Esophagus muscularis mucosa (tissue), 3 donors: ENCODE results near the gene PLA2R1.

ENCODE experiments used
- POLR2A ChIP-seq: fragments of 450-650 bp; IDR thresholded peaks from one replicate; pipeline ENCODE4 v1.6.1; 2017; ENCODE audit warnings: antibody characterized with exemption, moderate library complexity, mild to moderate bottlenecking, low read depth
- POLR2AphosphoS5 ChIP-seq, 2 donors: sonication (generic); formaldehyde crosslinking; IDR thresholded peaks; one replicate each; pipeline ENCODE4 v1.6.1; 2017; ENCODE audit warnings: antibody characterized with exemption in 2 of 2
- TF ChIP-seq, protein P1 (sequence below), 3 experiments: fragments of 200-600 bp in 2 of 3; fragments of 450-650 bp in 1 of 3; sonication (generic) in 2 of 3; IDR thresholded peaks; one replicate each; pipeline ENCODE4 v1.5.1; 2017 to 2019; ENCODE audit warnings: antibody characterized with exemption in 3 of 3, mild to moderate bottlenecking in 2 of 3, moderate library complexity in 1 of 3

DNA sequence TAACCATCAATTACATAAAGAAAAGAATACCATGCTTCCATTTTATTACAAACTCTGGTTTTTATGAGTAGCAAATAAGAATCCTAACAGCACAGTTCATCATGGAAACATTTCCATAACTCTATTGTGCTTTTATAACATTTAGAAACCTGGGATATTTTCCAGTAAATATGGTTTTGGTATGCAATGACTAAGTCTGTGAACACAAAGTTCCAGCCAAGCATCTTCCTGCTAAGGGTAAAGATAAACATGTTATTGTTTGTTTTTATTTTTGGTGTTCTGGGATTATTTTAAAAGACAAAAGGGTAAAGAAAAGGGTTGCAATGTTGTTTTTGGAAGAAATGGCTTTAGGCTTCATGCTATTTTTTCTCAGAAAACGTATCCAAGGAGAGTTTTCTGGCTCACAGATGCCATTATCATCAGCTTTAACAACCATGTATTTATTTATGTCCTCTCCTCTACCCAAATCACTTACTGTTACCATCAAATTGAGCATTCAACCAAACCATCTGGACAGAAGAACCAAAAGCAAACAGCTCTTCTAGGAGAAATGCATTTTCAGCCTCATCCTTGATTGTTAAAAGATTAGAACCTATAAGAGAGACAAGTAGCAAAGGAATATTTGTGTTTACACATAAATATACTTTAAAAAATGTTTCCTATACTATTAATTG, 116.0 kb downstream of the PLA2R1 start:
- TF ChIP-seq, protein P1, sequence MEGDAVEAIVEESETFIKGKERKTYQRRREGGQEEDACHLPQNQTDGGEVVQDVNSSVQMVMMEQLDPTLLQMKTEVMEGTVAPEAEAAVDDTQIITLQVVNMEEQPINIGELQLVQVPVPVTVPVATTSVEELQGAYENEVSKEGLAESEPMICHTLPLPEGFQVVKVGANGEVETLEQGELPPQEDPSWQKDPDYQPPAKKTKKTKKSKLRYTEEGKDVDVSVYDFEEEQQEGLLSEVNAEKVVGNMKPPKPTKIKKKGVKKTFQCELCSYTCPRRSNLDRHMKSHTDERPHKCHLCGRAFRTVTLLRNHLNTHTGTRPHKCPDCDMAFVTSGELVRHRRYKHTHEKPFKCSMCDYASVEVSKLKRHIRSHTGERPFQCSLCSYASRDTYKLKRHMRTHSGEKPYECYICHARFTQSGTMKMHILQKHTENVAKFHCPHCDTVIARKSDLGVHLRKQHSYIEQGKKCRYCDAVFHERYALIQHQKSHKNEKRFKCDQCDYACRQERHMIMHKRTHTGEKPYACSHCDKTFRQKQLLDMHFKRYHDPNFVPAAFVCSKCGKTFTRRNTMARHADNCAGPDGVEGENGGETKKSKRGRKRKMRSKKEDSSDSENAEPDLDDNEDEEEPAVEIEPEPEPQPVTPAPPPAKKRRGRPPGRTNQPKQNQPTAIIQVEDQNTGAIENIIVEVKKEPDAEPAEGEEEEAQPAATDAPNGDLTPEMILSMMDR (IDR thresholded peaks at IDR 0.05), result no peak
- TF ChIP-seq POLR2A (no peak), POLR2AphosphoS5 (IDR thresholded peaks at IDR 0.05) (no peak)
